NCI-H2029 treated with DMSO at 0.1 percent for 48 hours (cell line): ENCODE measurements around the gene SEMA6A.

Source experiments
- DNase-seq: peaks from one replicate; lab custom pipeline; 2025; lab: John Stamatoyannopoulos, UW

Gene SEMA6A

GRCh38 chr5:116574367-116575325 is at the start of gene SEMA6A:
SEMA6A (minus strand) TSS chr5:116574823; CDS start chr5:116504944, 69,879 bp downstream.
- peak; percentile 55 for DNase-seq

GRCh38 chr5:116622375-116623050 is 47.9 kb upstream of the SEMA6A start:
- no peak for DNase-seq

- no peak for DNase-seq
Measured at GRCh38 chr5:116621599-116621998, 47.0 kb upstream of the SEMA6A start.

GRCh38 chr5:116616876-116617275 is 42.3 kb upstream of the SEMA6A start:
- no peak for DNase-seq

GRCh38 chr5:116614603-116614920 is 39.9 kb upstream of the SEMA6A start:
- no peak for DNase-seq

- DNase-seq = no peak
Measured at GRCh38 chr5:116613445-116613844, 38.8 kb upstream of the SEMA6A start.

- DNase-seq = no peak
Measured at GRCh38 chr5:116612431-116612830, 37.8 kb upstream of the SEMA6A start.

- no peak for DNase-seq
Measured at GRCh38 chr5:116605310-116606070, 30.9 kb upstream of the SEMA6A start.

- no peak for DNase-seq
Measured at GRCh38 chr5:116604805-116605204, 30.2 kb upstream of the SEMA6A start.

- DNase-seq = no peak
Measured at GRCh38 chr5:116600876-116601275, 26.3 kb upstream of the SEMA6A start.

- no peak for DNase-seq
Measured at GRCh38 chr5:116598911-116599310, 24.3 kb upstream of the SEMA6A start.

GRCh38 chr5:116595498-116595897 is 20.9 kb upstream of the SEMA6A start:
- DNase-seq = no peak

GRCh38 chr5:116593340-116593739 is 18.7 kb upstream of the SEMA6A start:
- DNase-seq = no peak

GRCh38 chr5:116585227-116585626 is 10.6 kb upstream of the SEMA6A start:
- DNase-seq = no peak

- DNase-seq = no peak
Measured at GRCh38 chr5:116583862-116584222, 9.2 kb upstream of the SEMA6A start.

- no peak for DNase-seq
Measured at GRCh38 chr5:116583085-116583861, 8.7 kb upstream of the SEMA6A start.

GRCh38 chr5:116581910-116582309 is 7.3 kb upstream of the SEMA6A start:
- DNase-seq = no peak

- no peak for DNase-seq
Measured at GRCh38 chr5:116579144-116579543, 4.5 kb upstream of the SEMA6A start.

- DNase-seq = no peak
Measured at GRCh38 chr5:116578676-116579075, 4.1 kb upstream of the SEMA6A start.

GRCh38 chr5:116577064-116577788 is 2.6 kb upstream of the SEMA6A start:
- no peak for DNase-seq

- no peak for DNase-seq
Measured at GRCh38 chr5:116576053-116576713, 1.6 kb upstream of the SEMA6A start.
